ENCODE results near the gene PARD3B.

Gene PARD3B

GRCh38 chr2:204862809-204863208 lies 317.5 kb downstream of the PARD3B start:
- H3K9me3 ChIP-seq (ENCODE audit: control extremely low read depth in 1 of 5, control insufficient read depth in 4 of 5, insufficient read depth in 2 of 5, low read depth in 1 of 5, low read length in 4 of 5): peaks cover 0 to 4% (median 0%) of the 10 kb centered on the region in 5 experiments
- no peaks in the 10 kb centered on the region for H3K36me3 ChIP-seq (ENCODE audit: control insufficient read depth in 4 of 4, insufficient read depth in 4 of 4, low read length in 3 of 4)
- 97% methylated on average over 7 of the region's 7 CpGs for WGBS (ENCODE audit: insufficient coverage)
- POLR2A ChIA-PET: no interaction called here
- H3K27ac ChIP-seq (ENCODE audit: insufficient read depth in 1 of 2, low read depth in 1 of 2, low read length in 2 of 2, poor library complexity in 1 of 2, severe bottlenecking in 2 of 2): no peak overlapping the region
- CTCF ChIA-PET: no interaction called here
- no peaks in the 10 kb centered on the region for H3K4me1 ChIP-seq (ENCODE audit: control extremely low read depth in 1 of 4, control insufficient read depth in 4 of 4, insufficient read depth in 4 of 4, low read length in 3 of 4)
- no peak overlapping the region for H3K4me3 ChIP-seq (ENCODE audit: control insufficient read depth in 1 of 7, extremely low read depth in 1 of 7, insufficient read depth in 4 of 7, low read depth in 2 of 7, low read length in 6 of 7)
- DNase-seq: no peak
- H3K27me3 ChIP-seq (replicated peaks in 2 of 5; ENCODE audit: control insufficient read depth in 4 of 5, insufficient read depth in 5 of 5, low read length in 4 of 5): no peaks in the 10 kb centered on the region

- CTCF ChIA-PET: no interaction called here
- no peak for DNase-seq
- Histone ChIP-seq H3K36me3 (ENCODE audit: control insufficient read depth in 4 of 4, insufficient read depth in 4 of 4, low read length in 3 of 4) (no peaks in the 10 kb centered on the region), H3K27me3 (replicated peaks in 2 of 5; ENCODE audit: control insufficient read depth in 4 of 5, insufficient read depth in 5 of 5, low read length in 4 of 5) (no peaks in the 10 kb centered on the region), H3K9me3 (ENCODE audit: control extremely low read depth in 1 of 5, control insufficient read depth in 4 of 5, insufficient read depth in 2 of 5, low read depth in 1 of 5, low read length in 4 of 5) (peaks cover 0 to 4% (median 0%) of the 10 kb centered on the region in 5 experiments), H3K4me1 (ENCODE audit: control extremely low read depth in 1 of 4, control insufficient read depth in 4 of 4, insufficient read depth in 4 of 4, low read length in 3 of 4) (no peaks in the 10 kb centered on the region), H3K4me3 (ENCODE audit: control insufficient read depth in 1 of 7, extremely low read depth in 1 of 7, insufficient read depth in 4 of 7, low read depth in 2 of 7, low read length in 6 of 7) (no peak overlapping the region), H3K27ac (ENCODE audit: insufficient read depth in 1 of 2, low read depth in 1 of 2, low read length in 2 of 2, poor library complexity in 1 of 2, severe bottlenecking in 2 of 2) (no peak overlapping the region)
- POLR2A ChIA-PET: no interaction called here
- 86% methylated on average over 1 of the region's 4 CpGs for WGBS (ENCODE audit: insufficient coverage)
These were observed 318.1 kb downstream of the PARD3B start for GRCh38 chr2:204863336-204863735.

- POLR2A ChIA-PET: no interaction called here
- no peaks in the 10 kb centered on the region for H3K4me1 ChIP-seq (ENCODE audit: control extremely low read depth in 1 of 4, control insufficient read depth in 4 of 4, insufficient read depth in 4 of 4, low read length in 3 of 4)
- CTCF ChIA-PET: interaction anchor here (1.0 kb wide), 1 partner anchor 807 kb away, joined by 3 read pairs; no protein-coding TSS in a partner anchor
- no peak for DNase-seq
- no peaks in the 10 kb centered on the region for H3K9me3 ChIP-seq (ENCODE audit: control extremely low read depth in 1 of 5, control insufficient read depth in 4 of 5, insufficient read depth in 2 of 5, low read depth in 1 of 5, low read length in 4 of 5)
- no peak overlapping the region for H3K4me3 ChIP-seq (ENCODE audit: control insufficient read depth in 1 of 7, extremely low read depth in 1 of 7, insufficient read depth in 4 of 7, low read depth in 2 of 7, low read length in 6 of 7)
- H3K27me3 ChIP-seq (replicated peaks in 2 of 5; ENCODE audit: control insufficient read depth in 4 of 5, insufficient read depth in 5 of 5, low read length in 4 of 5): no peaks in the 10 kb centered on the region
- no peak overlapping the region for H3K27ac ChIP-seq (ENCODE audit: insufficient read depth in 1 of 2, low read depth in 1 of 2, low read length in 2 of 2, poor library complexity in 1 of 2, severe bottlenecking in 2 of 2)
- no peaks in the 10 kb centered on the region for H3K36me3 ChIP-seq (ENCODE audit: control insufficient read depth in 4 of 4, insufficient read depth in 4 of 4, low read length in 3 of 4)
- WGBS (ENCODE audit: insufficient coverage): 100% methylated on average over 1 of the region's 3 CpGs
These were observed 324.0 kb downstream of the PARD3B start for GRCh38 chr2:204869132-204869823.

GRCh38 chr2:204870053-204870452 lies 324.8 kb downstream of the PARD3B start:
- Histone ChIP-seq H3K27ac (ENCODE audit: insufficient read depth in 1 of 2, low read depth in 1 of 2, low read length in 2 of 2, poor library complexity in 1 of 2, severe bottlenecking in 2 of 2) (no peak overlapping the region), H3K9me3 (ENCODE audit: control extremely low read depth in 1 of 5, control insufficient read depth in 4 of 5, insufficient read depth in 2 of 5, low read depth in 1 of 5, low read length in 4 of 5) (no peaks in the 10 kb centered on the region), H3K36me3 (ENCODE audit: control insufficient read depth in 4 of 4, insufficient read depth in 4 of 4, low read length in 3 of 4) (no peaks in the 10 kb centered on the region), H3K4me3 (ENCODE audit: control insufficient read depth in 1 of 7, extremely low read depth in 1 of 7, insufficient read depth in 4 of 7, low read depth in 2 of 7, low read length in 6 of 7) (no peak overlapping the region), H3K4me1 (ENCODE audit: control extremely low read depth in 1 of 4, control insufficient read depth in 4 of 4, insufficient read depth in 4 of 4, low read length in 3 of 4) (no peaks in the 10 kb centered on the region), H3K27me3 (replicated peaks in 2 of 5; ENCODE audit: control insufficient read depth in 4 of 5, insufficient read depth in 5 of 5, low read length in 4 of 5) (no peaks in the 10 kb centered on the region)
- ChIA-PET CTCF (interaction anchor here (2.2 kb wide), 1 partner anchor 805 kb away, joined by 14 read pairs; no protein-coding TSS in a partner anchor), POLR2A (no interaction called here)
- DNase-seq: no peak
- WGBS (ENCODE audit: insufficient coverage): 100% methylated on average over 1 of the region's 2 CpGs

GRCh38 chr2:204871231-204871953 lies 326.1 kb downstream of the PARD3B start:
- CTCF ChIA-PET: interaction anchor here (1.1 to 2.2 kb wide), 4 partner anchors 10 to 807 kb away, joined by 3 to 14 read pairs (median 3); no protein-coding TSS in a partner anchor
- Histone ChIP-seq H3K27ac (ENCODE audit: insufficient read depth in 1 of 2, low read depth in 1 of 2, low read length in 2 of 2, poor library complexity in 1 of 2, severe bottlenecking in 2 of 2) (no peak overlapping the region), H3K36me3 (ENCODE audit: control insufficient read depth in 4 of 4, insufficient read depth in 4 of 4, low read length in 3 of 4) (no peaks in the 10 kb centered on the region), H3K4me1 (ENCODE audit: control extremely low read depth in 1 of 4, control insufficient read depth in 4 of 4, insufficient read depth in 4 of 4, low read length in 3 of 4) (no peaks in the 10 kb centered on the region), H3K27me3 (replicated peaks in 2 of 5; ENCODE audit: control insufficient read depth in 4 of 5, insufficient read depth in 5 of 5, low read length in 4 of 5) (no peaks in the 10 kb centered on the region), H3K9me3 (ENCODE audit: control extremely low read depth in 1 of 5, control insufficient read depth in 4 of 5, insufficient read depth in 2 of 5, low read depth in 1 of 5, low read length in 4 of 5) (no peaks in the 10 kb centered on the region), H3K4me3 (ENCODE audit: control insufficient read depth in 1 of 7, extremely low read depth in 1 of 7, insufficient read depth in 4 of 7, low read depth in 2 of 7, low read length in 6 of 7) (no peak overlapping the region)
- no CpG with 5 or more reads among the region's 1 CpG for WGBS (ENCODE audit: insufficient coverage)
- DNase-seq: peak; percentile 40 to 51 (median 41)
- POLR2A ChIA-PET: no interaction called here

GRCh38 chr2:204876311-204876710 lies 331.0 kb downstream of the PARD3B start:
- Histone ChIP-seq H3K27me3 (replicated peaks in 2 of 5; ENCODE audit: control insufficient read depth in 4 of 5, insufficient read depth in 5 of 5, low read length in 4 of 5) (no peaks in the 10 kb centered on the region), H3K4me1 (ENCODE audit: control extremely low read depth in 1 of 4, control insufficient read depth in 4 of 4, insufficient read depth in 4 of 4, low read length in 3 of 4) (no peaks in the 10 kb centered on the region), H3K27ac (ENCODE audit: insufficient read depth in 1 of 2, low read depth in 1 of 2, low read length in 2 of 2, poor library complexity in 1 of 2, severe bottlenecking in 2 of 2) (no peak overlapping the region), H3K4me3 (ENCODE audit: control insufficient read depth in 1 of 7, extremely low read depth in 1 of 7, insufficient read depth in 4 of 7, low read depth in 2 of 7, low read length in 6 of 7) (no peak overlapping the region), H3K36me3 (ENCODE audit: control insufficient read depth in 4 of 4, insufficient read depth in 4 of 4, low read length in 3 of 4) (no peaks in the 10 kb centered on the region), H3K9me3 (ENCODE audit: control extremely low read depth in 1 of 5, control insufficient read depth in 4 of 5, insufficient read depth in 2 of 5, low read depth in 1 of 5, low read length in 4 of 5) (no peaks in the 10 kb centered on the region)
- no peak for DNase-seq
- CTCF ChIA-PET: no interaction called here
- WGBS (ENCODE audit: insufficient coverage): 92% methylated on average over 2 of the region's 4 CpGs
- POLR2A ChIA-PET: no interaction called here

GRCh38 chr2:204877691-204878090 lies 332.4 kb downstream of the PARD3B start:
- H3K4me3 ChIP-seq (ENCODE audit: control insufficient read depth in 1 of 7, extremely low read depth in 1 of 7, insufficient read depth in 4 of 7, low read depth in 2 of 7, low read length in 6 of 7): no peak overlapping the region
- CTCF ChIA-PET: interaction anchor here (1.6 kb wide), 1 partner anchor 798 kb away, joined by 5 read pairs; no protein-coding TSS in a partner anchor
- POLR2A ChIA-PET: no interaction called here
- H3K27me3 ChIP-seq (replicated peaks in 2 of 5; ENCODE audit: control insufficient read depth in 4 of 5, insufficient read depth in 5 of 5, low read length in 4 of 5): no peaks in the 10 kb centered on the region
- no peak overlapping the region for H3K27ac ChIP-seq (ENCODE audit: insufficient read depth in 1 of 2, low read depth in 1 of 2, low read length in 2 of 2, poor library complexity in 1 of 2, severe bottlenecking in 2 of 2)
- DNase-seq: no peak
- no peaks in the 10 kb centered on the region for H3K36me3 ChIP-seq (ENCODE audit: control insufficient read depth in 4 of 4, insufficient read depth in 4 of 4, low read length in 3 of 4)
- H3K9me3 ChIP-seq (ENCODE audit: control extremely low read depth in 1 of 5, control insufficient read depth in 4 of 5, insufficient read depth in 2 of 5, low read depth in 1 of 5, low read length in 4 of 5): no peaks in the 10 kb centered on the region
- H3K4me1 ChIP-seq (ENCODE audit: control extremely low read depth in 1 of 4, control insufficient read depth in 4 of 4, insufficient read depth in 4 of 4, low read length in 3 of 4): no peaks in the 10 kb centered on the region
